Activated T-cell treated with anti-CD3 and anti-CD28 coated beads for 48 hours (primary cell): Measurements from ENCODE around the gene GNG4.

Source experiments
- DNase-seq: peaks from one replicate; pipeline ENCODE4 v3.0.0-alpha.2; 2020; ENCODE audit warnings: low read depth

GNG4 gene

GRCh38 chr1:235527196-235527814, 122.3 kb downstream of the GNG4 start:
- no peak for DNase-seq

GRCh38 chr1:235525314-235525713, 124.3 kb downstream of the GNG4 start:
- no peak for DNase-seq

GRCh38 chr1:235516862-235517446, 132.6 kb downstream of the GNG4 start:
- DNase-seq: no peak

- DNase-seq: no peak
Measured at GRCh38 chr1:235515844-235516512, 133.6 kb downstream of the GNG4 start.

GRCh38 chr1:235513495-235514366, 135.9 kb downstream of the GNG4 start:
- no peak for DNase-seq

- no peak for DNase-seq
Measured at GRCh38 chr1:235511470-235512240, 137.9 kb downstream of the GNG4 start.

- DNase-seq: no peak
Measured at GRCh38 chr1:235510823-235511222, 138.8 kb downstream of the GNG4 start.

GRCh38 chr1:235507623-235508022, 142.0 kb downstream of the GNG4 start:
- no peak for DNase-seq

- peak; percentile 99 for DNase-seq
Measured at GRCh38 chr1:235504494-235505222, 144.9 kb downstream of the GNG4 start.

- DNase-seq: no peak
Measured at GRCh38 chr1:235504122-235504493, 145.5 kb downstream of the GNG4 start, which contains the start of gene B3GALNT2. Gene B3GALNT2 (minus strand): TSS chr1:235504452. CDS start chr1:235504252, 200 bp downstream.

- DNase-seq: no peak
Measured at GRCh38 chr1:235503403-235504121, 146.0 kb downstream of the GNG4 start.

- no peak for DNase-seq
Measured at GRCh38 chr1:235502601-235503402, 146.8 kb downstream of the GNG4 start.

- DNase-seq: no peak
Measured at GRCh38 chr1:235500971-235501540, 148.5 kb downstream of the GNG4 start.
